Kidney glomerular epithelial cell (primary cell): ENCODE results near the gene PNLIP.

Experiments
- DNase-seq: peaks from one replicate; lab custom pipeline; 2025; lab: John Stamatoyannopoulos, UW

PNLIP gene

GRCh38 chr10:116574797-116575196, 29.1 kb downstream of the PNLIP start:
- DNase-seq: no peak

- DNase-seq: no peak
Observed at GRCh38 chr10:116587878-116588591, 42.3 kb downstream of the PNLIP start.

DNA sequence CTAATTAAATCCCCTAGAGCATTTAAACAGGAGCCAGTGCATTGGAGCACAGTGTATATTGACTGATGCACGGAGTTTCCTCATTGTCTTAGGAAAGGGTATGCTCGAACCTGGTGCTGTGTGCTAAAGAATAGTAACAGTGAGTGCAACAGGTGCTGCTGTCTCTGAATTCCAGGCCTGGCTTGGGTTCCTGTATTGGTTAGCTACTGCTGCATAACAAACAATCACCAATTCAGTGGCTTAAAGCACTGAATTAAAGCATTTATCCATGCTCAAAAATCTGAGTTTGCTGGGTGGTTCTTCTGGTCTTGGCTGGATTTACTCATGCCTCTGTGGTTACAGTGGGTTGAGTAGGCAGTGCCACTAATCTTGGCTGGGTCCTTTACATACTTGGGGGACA, 43.3 kb downstream of the PNLIP start:
- DNase-seq: no peak

DNA sequence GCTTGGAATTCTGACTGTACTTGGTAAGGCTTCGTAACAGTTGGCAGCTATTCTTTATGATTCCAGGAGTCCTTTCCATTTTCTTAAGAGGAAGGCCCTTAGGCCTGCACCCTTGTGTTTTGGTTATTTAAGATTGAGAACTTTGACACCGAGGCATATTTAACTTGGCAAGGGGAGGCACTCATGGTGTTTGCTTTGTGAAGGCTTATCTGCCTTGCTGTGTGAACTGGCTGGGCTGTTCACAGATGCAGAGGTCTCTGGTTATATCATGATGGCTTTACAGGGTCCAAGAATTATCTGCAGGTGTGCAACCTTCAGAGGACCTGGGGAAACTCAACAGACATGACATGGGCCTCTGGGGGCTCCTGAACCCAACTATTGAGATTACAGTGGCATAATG, 44.2 kb downstream of the PNLIP start:
- no peak for DNase-seq

DNA sequence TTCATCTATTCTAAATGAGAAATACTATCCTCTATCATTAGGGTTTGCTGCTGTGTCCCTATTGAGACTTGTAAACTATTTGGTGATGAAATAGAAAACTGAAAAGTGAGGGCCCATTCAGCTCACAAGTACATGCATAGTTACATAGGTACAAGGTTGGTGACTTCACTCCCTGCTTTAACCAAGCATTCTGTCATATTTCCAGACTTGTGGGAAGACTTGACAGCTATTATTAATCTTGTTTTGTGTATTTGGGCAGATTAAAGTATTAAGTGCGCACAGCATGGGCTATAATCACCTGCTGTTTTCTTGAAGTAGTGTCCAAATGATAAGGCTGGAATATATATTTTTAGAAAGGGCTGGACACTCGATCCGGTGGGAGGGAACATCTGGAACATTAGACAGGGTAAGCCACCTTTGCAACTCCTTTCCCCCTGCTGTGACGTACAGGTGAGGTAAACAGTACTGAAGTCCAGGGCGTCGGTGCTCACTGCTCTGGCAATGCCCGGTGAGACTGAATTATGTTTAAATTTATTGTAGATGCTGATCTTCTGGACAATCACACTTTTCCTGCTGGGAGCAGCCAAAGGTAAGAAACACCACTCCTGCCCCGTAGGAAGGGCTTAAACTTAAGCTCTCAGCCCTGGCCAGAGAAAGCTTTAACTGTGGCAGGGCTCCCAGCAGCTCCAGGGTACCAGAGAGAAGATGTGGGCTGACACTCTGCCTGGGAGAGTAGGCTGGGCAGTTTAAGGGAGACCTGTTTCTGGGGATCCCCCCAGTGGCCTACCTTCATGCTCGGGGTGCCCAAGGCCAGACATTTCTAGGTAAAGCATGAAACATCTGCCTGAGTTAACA, 45.1 kb downstream of the PNLIP start, which contains the start of gene PNLIPRP1:
PNLIPRP1 (plus strand) TSS at position 370 of the 855 bp plus-strand sequence; CDS start at position 541, 171 bp downstream.
- DNase-seq: no peak

- no peak for DNase-seq
Observed at GRCh38 chr10:116593139-116593740, 47.5 kb downstream of the PNLIP start.

GRCh38 chr10:116594525-116595035, 48.8 kb downstream of the PNLIP start:
- DNase-seq: no peak

GRCh38 chr10:116596062-116596461, 50.3 kb downstream of the PNLIP start:
- no peak for DNase-seq

DNA sequence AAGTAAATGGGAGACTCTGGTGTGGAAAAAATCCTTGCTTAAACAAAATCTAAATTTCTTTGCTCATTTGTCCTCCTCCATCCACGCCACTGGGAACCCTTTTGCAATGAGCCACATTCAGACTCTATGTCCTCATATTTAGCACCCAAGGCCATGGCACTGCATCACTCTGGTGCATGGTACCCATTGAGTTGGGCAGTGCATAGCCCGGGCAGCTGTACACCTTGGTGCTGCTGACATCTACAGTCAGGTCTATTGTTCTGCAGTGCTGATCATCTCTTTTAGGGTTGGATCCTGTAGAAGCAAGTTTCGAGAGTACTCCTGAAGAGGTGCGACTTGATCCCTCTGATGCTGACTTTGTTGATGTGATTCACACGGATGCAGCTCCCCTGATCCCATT, 51.8 kb downstream of the PNLIP start:
- DNase-seq: no peak

GRCh38 chr10:116598329-116598728, 52.6 kb downstream of the PNLIP start:
- no peak for DNase-seq

DNA sequence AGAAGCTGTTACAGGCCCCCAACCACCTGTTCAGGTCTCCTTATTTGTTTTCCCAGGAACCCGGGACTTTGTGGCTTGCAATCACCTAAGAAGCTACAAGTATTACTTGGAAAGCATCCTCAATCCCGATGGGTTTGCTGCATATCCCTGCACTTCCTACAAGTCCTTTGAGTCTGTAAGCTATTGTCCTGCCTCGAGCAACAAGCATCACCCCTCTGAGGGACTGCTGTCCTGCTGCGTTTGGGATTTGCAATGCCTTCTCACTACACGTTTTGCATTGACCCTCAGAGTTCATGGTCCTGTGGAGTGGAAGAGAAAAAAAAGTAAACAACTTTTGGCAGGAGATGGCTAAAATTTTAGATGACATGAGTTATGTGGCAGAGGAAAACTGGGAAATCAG, 54.3 kb downstream of the PNLIP start:
- DNase-seq: no peak

- DNase-seq: no peak
Observed at GRCh38 chr10:116602648-116603400, 57.1 kb downstream of the PNLIP start.

GRCh38 chr10:116606061-116606483, 60.3 kb downstream of the PNLIP start:
- DNase-seq: no peak

- DNase-seq: no peak
Observed at GRCh38 chr10:116607336-116607735, 61.6 kb downstream of the PNLIP start.

GRCh38 chr10:116608686-116609594, 63.2 kb downstream of the PNLIP start:
- no peak for DNase-seq

DNA sequence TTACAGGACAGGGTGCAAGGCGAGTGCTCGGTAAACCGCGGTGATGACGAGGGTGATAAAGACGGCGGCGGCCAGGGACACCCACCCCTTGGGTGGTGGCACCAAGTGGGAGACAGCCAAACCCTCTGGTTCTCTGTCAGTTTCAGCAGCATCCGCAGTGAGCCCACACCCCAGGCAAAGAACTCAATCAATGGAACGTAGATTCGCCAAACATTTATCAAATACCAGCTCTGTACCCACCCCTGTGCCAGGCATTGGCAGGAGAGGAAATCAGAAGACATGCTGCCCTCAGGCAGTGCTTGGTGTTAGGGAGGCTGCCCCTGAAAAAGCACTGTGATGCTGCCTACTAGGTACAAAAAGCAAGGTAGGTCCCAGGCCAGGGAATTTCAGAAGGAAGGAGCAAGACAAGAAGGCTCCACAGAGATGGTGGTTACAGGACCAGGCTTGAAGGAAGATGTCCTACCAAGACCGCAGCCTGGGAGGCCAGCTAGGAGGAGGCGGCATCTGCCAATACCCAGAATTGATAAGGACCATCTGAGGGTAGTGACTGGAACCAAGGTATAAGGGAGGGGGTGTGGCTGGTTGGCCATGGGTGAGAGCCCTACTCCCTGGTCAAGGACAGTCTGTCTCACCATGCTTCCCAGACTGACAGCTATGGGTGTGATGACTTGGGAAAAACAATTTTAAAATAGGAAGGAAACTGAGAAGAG, 64.9 kb downstream of the PNLIP start:
- DNase-seq: no peak

- no peak for DNase-seq
Observed at GRCh38 chr10:116611153-116611545, 65.4 kb downstream of the PNLIP start.

DNA sequence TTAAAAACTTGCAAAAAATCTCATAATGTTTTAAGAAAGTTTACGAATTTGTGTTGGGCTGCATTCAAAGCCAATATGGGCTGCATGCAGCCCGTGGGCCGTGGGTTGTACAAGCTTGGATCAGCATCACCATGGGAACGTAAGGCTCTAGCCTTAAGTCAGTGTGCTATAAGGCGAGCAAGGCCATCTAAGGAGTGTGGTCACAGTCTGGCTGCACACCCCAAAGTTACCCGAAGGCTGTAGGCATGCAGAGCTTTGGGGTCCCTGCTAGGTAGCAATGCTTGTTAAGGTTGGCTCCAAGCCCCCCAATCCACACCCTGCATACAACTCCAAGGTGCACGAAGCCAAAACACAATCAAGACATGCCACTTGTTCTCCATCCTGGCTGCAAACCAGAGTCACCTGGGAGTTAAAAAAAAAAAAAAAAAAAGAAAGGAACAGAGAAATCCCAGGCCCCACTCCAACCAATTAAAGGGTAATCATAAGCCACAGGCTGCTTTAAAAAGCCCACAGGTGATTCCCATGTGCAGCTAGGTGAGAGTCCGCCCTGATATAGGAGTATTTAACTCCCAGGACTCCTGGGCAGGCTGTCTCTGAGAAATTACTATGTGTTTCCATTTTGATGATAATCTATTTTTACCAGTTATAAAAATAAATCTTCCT, 66.5 kb downstream of the PNLIP start:
- DNase-seq: no peak

GRCh38 chr10:116613471-116613870, 67.7 kb downstream of the PNLIP start:
- no peak for DNase-seq

- no peak for DNase-seq
Observed at GRCh38 chr10:116614796-116615195, 69.1 kb downstream of the PNLIP start.
